ENCODE data around the gene HNF1A. TPM values are rescaled to one million over a fixed set of nuclear protein-coding genes. Genes with fewer than 3 reads are reported as not detected.

HNF1A gene
- polyA plus RNA-seq, 1 donor from 2014 or later: not detected

DNA sequence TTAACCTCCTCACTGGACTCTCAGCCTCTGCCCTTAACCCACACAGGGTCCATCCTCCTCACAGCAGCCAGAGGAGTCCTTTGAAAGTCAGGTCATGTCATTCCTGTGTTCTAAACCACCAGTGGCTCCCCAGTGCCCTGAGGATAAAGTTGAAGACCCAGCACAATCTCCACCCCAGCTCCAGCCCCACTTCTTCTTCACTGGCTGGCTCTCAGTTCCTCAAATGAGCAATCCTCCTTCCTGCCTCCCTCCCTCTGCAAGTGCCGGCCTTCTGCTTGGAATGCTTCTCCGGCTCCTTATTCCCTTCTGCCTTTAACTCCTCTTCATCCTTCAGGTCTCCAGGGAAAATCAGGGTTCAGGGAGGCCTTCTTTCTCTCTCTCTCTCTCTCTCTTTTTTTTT is 42.1 kb upstream of the HNF1A start:
- H3K79me2 ChIP-seq (replicated peaks; ENCODE audit: insufficient read depth, low read length): no peaks in the 10 kb centered on the region
- H3K27ac ChIP-seq (ENCODE audit: low read length): no peak overlapping the region
- H3K27me3 ChIP-seq (ENCODE audit: insufficient read depth, low read depth, low read length): no peaks in the 10 kb centered on the region
- H3K4me3 ChIP-seq (ENCODE audit: low read length): no peak overlapping the region
- H3K9me2 ChIP-seq (ENCODE audit: insufficient read depth, low read length): no peaks in the 10 kb centered on the region
- no peaks in the 10 kb centered on the region for H4K20me1 ChIP-seq (ENCODE audit: insufficient read depth)
- no peak overlapping the region for H3K9ac ChIP-seq (ENCODE audit: low read length)
- H3F3A ChIP-seq (ENCODE audit: insufficient read depth, low read length, poor library complexity, severe bottlenecking): no peaks in the 10 kb centered on the region
- no peak overlapping the region for H3K4me2 ChIP-seq (ENCODE audit: low read length)
- no peak overlapping the region for H2AFZ ChIP-seq (ENCODE audit: low read depth, low read length)
- no peaks in the 10 kb centered on the region for H3K9me3 ChIP-seq (ENCODE audit: low read length)
- no peaks in the 10 kb centered on the region for H3K36me3 ChIP-seq (ENCODE audit: insufficient read depth, low read length)
- no peak for TF ChIP-seq EP300 (conservative IDR thresholded peaks at IDR 0.05; ENCODE audit: poor library complexity, severe bottlenecking)
- TF ChIP-seq EZH2 (IDR thresholded peaks at IDR 0.05; ENCODE audit: borderline replicate concordance, insufficient read depth, low read length, poor library complexity, severe bottlenecking): no peak
- no peak for TF ChIP-seq POLR2AphosphoS5 (IDR thresholded peaks at IDR 0.05)
- TF ChIP-seq, protein P1, sequence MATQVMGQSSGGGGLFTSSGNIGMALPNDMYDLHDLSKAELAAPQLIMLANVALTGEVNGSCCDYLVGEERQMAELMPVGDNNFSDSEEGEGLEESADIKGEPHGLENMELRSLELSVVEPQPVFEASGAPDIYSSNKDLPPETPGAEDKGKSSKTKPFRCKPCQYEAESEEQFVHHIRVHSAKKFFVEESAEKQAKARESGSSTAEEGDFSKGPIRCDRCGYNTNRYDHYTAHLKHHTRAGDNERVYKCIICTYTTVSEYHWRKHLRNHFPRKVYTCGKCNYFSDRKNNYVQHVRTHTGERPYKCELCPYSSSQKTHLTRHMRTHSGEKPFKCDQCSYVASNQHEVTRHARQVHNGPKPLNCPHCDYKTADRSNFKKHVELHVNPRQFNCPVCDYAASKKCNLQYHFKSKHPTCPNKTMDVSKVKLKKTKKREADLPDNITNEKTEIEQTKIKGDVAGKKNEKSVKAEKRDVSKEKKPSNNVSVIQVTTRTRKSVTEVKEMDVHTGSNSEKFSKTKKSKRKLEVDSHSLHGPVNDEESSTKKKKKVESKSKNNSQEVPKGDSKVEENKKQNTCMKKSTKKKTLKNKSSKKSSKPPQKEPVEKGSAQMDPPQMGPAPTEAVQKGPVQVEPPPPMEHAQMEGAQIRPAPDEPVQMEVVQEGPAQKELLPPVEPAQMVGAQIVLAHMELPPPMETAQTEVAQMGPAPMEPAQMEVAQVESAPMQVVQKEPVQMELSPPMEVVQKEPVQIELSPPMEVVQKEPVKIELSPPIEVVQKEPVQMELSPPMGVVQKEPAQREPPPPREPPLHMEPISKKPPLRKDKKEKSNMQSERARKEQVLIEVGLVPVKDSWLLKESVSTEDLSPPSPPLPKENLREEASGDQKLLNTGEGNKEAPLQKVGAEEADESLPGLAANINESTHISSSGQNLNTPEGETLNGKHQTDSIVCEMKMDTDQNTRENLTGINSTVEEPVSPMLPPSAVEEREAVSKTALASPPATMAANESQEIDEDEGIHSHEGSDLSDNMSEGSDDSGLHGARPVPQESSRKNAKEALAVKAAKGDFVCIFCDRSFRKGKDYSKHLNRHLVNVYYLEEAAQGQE (IDR thresholded peaks at IDR 0.05; ENCODE audit: borderline replicate concordance): no peak
- no peak for TF ChIP-seq CTCF (IDR thresholded peaks at IDR 0.05; ENCODE audit: poor library complexity, severe bottlenecking)

DNA sequence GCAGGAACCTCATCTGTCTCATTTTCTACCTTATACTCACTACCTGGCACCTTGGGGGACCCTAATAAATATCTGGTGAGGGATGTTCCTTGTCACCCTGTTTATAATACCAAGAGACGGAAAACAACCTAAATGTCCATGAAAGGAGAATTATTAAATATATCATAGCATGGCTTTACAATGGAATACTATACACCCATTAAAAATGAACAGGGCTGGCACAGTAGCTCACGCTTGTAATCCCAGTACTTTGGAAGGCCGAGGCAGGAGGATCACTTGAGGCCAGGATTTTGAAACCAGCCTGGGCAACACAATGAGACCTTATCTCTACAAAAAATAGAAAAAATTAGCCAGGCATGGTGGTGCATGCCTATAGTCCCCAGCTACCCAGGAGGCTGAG is 39.8 kb upstream of the HNF1A start:
- H3K9me2 ChIP-seq (ENCODE audit: insufficient read depth, low read length): no peaks in the 10 kb centered on the region
- H3F3A ChIP-seq (ENCODE audit: insufficient read depth, low read length, poor library complexity, severe bottlenecking): no peaks in the 10 kb centered on the region
- H2AFZ ChIP-seq (ENCODE audit: low read depth, low read length): no peak overlapping the region
- no peak overlapping the region for H3K4me2 ChIP-seq (ENCODE audit: low read length)
- H4K20me1 ChIP-seq (ENCODE audit: insufficient read depth): no peaks in the 10 kb centered on the region
- no peak for TF ChIP-seq TAF1 (IDR thresholded peaks at IDR 0.05; ENCODE audit: low read depth)
- no peak for TF ChIP-seq CTCF (IDR thresholded peaks at IDR 0.05; ENCODE audit: poor library complexity, severe bottlenecking)
- no peak for TF ChIP-seq POLR2AphosphoS5 (IDR thresholded peaks at IDR 0.05)
- TF ChIP-seq, protein P1 (IDR thresholded peaks at IDR 0.05; ENCODE audit: borderline replicate concordance): no peak
- TF ChIP-seq EP300 (conservative IDR thresholded peaks at IDR 0.05; ENCODE audit: poor library complexity, severe bottlenecking): no peak
- H3K36me3 ChIP-seq (ENCODE audit: insufficient read depth, low read length): no peaks in the 10 kb centered on the region
- H3K79me2 ChIP-seq (replicated peaks; ENCODE audit: insufficient read depth, low read length): no peaks in the 10 kb centered on the region
- H3K27me3 ChIP-seq (ENCODE audit: insufficient read depth, low read depth, low read length): no peaks in the 10 kb centered on the region
- H3K4me3 ChIP-seq (ENCODE audit: low read length): no peak overlapping the region
- H3K27ac ChIP-seq (ENCODE audit: low read length): no peak overlapping the region
- H3K9me3 ChIP-seq (ENCODE audit: low read length): no peaks in the 10 kb centered on the region
- H3K9ac ChIP-seq (ENCODE audit: low read length): no peak overlapping the region
